Measurements from ENCODE around the gene VLDLR. TPM values are rescaled to one million over a fixed set of nuclear protein-coding genes. Genes with fewer than 3 reads are reported as not detected.

The VLDLR gene
- total RNA-seq, 3 donors from 2014 or later (not counting 1 experiment from before 2014, with no cell fraction given) = 1.4 to 2.6 (median 2.4) TPM

- intact Hi-C loops (cut with micrococcal nuclease) = no loop called here
- Histone ChIP-seq H3K27ac (ENCODE audit: low read length) (no peak overlapping the region), H3K27me3 (ENCODE audit: control insufficient read depth, insufficient read depth, low read length) (no peaks in the 10 kb centered on the region), H3K4me3 (ENCODE audit: low read length) (no peak overlapping the region), H3K9me3 (ENCODE audit: control insufficient read depth, insufficient read depth, low read length) (no peaks in the 10 kb centered on the region), H3K4me1 (ENCODE audit: control insufficient read depth, insufficient read depth, low read length) (peaks cover 4% of the 10 kb centered on the region), H3K36me3 (ENCODE audit: control insufficient read depth, insufficient read depth, low read length) (no peaks in the 10 kb centered on the region)
- no peak for DNase-seq
- ATAC-seq = peak; percentile 24 to 66 (median 52)
- H3K4me3 Mint-ChIP-seq = no peak overlapping the region
- no peak for TF ChIP-seq CTCF (IDR thresholded peaks at IDR 0.05)
- 70% methylated on average over 13 of the region's 13 CpGs for WGBS (ENCODE audit: insufficient coverage)
- H3K27me3 Mint-ChIP-seq (ENCODE audit: low read depth in 2 of 2) = peaks cover 10 to 41% of the 10 kb centered on the region in 2 donors
- H3K9me3 Mint-ChIP-seq = no peaks in the 10 kb centered on the region
- no peak overlapping the region for H3K27ac Mint-ChIP-seq
- H3K36me3 Mint-ChIP-seq = peaks cover 9% of the 10 kb centered on the region
- H3K4me1 Mint-ChIP-seq = peaks cover 0 to 14% of the 10 kb centered on the region in 2 donors
These were observed 38.1 kb upstream of the VLDLR start for GRCh38 chr9:2583308-2584013.

GRCh38 chr9:2591967-2592366, 29.6 kb upstream of the VLDLR start:
- Mint-ChIP-seq H3K27me3 (ENCODE audit: low read depth in 2 of 2) (peaks cover 16 to 41% of the 10 kb centered on the region in 2 donors), H3K36me3 (peaks cover 13% of the 10 kb centered on the region), H3K4me3 (no peak overlapping the region), H3K9me3 (peaks cover 8 to 10% of the 10 kb centered on the region in 2 donors), H3K27ac (no peak overlapping the region), H3K4me1 (no peaks in the 10 kb centered on the region)
- no peak for TF ChIP-seq CTCF (IDR thresholded peaks at IDR 0.05)
- WGBS (ENCODE audit: insufficient coverage) = 75% methylated on average over 1 of the region's 1 CpG
- Histone ChIP-seq H3K27ac (ENCODE audit: low read length) (no peak overlapping the region), H3K36me3 (ENCODE audit: control insufficient read depth, insufficient read depth, low read length) (no peaks in the 10 kb centered on the region), H3K9me3 (ENCODE audit: control insufficient read depth, insufficient read depth, low read length) (peaks cover 8% of the 10 kb centered on the region), H3K4me1 (ENCODE audit: control insufficient read depth, insufficient read depth, low read length) (no peaks in the 10 kb centered on the region), H3K4me3 (ENCODE audit: low read length) (no peak overlapping the region), H3K27me3 (ENCODE audit: control insufficient read depth, insufficient read depth, low read length) (peaks cover 3% of the 10 kb centered on the region)
- intact Hi-C loops (cut with micrococcal nuclease) = no loop called here
- no peak for DNase-seq
- no peak for ATAC-seq

DNA sequence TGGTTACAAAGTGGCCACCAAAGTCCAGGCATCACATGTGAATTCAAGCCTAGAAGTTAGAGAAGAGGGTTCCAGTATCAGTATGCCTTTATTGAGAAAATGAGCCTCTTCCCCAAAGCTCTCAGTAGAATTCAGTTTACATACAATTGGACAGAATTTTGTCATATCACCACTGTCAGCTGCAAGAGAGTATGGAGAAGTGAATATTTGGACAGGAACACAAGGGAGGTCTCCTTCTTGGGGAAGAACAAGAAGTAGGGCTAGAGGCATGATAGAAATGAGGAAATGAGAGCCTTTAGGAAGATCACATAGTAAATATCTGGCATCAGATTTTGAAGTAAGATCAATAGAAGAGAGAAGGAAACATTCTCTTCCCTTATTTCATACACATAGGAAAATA, 27.8 kb upstream of the VLDLR start:
- Mint-ChIP-seq H3K27me3 (ENCODE audit: low read depth in 2 of 2) (peaks cover 21 to 42% of the 10 kb centered on the region in 2 donors), H3K4me1 (no peaks in the 10 kb centered on the region), H3K4me3 (no peak overlapping the region), H3K27ac (no peak overlapping the region), H3K9me3 (peaks cover 8 to 10% of the 10 kb centered on the region in 2 donors), H3K36me3 (peaks cover 13% of the 10 kb centered on the region)
- Histone ChIP-seq H3K27ac (ENCODE audit: low read length) (no peak overlapping the region), H3K4me3 (ENCODE audit: low read length) (no peak overlapping the region), H3K9me3 (ENCODE audit: control insufficient read depth, insufficient read depth, low read length) (peaks cover 8% of the 10 kb centered on the region), H3K4me1 (ENCODE audit: control insufficient read depth, insufficient read depth, low read length) (no peaks in the 10 kb centered on the region), H3K27me3 (ENCODE audit: control insufficient read depth, insufficient read depth, low read length) (peaks cover 3% of the 10 kb centered on the region), H3K36me3 (ENCODE audit: control insufficient read depth, insufficient read depth, low read length) (no peaks in the 10 kb centered on the region)
- intact Hi-C loops (cut with micrococcal nuclease) = no loop called here
- TF ChIP-seq CTCF (IDR thresholded peaks at IDR 0.05) = no peak
- DNase-seq (no peak), ATAC-seq (no peak)

DNA sequence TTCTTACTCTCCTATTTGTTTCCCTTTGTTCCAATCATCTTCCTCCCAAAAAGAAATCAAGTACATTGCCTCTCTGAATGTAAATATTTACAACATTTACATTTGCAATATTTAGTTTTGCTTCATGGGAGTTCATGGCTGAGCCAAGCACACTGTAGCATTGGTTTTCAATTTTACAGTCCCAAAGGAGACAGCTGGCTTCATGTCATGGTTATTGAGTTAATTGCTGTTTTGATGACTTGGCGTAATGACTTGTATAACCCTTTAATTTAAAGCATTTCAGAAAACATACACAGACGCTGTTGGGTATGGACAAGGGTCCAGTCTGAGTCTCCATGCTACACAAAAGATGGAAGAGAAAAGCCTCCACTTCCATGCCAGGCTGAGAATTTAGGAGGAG, 25.6 kb upstream of the VLDLR start:
- Histone ChIP-seq H3K4me3 (ENCODE audit: low read length) (no peak overlapping the region), H3K9me3 (ENCODE audit: control insufficient read depth, insufficient read depth, low read length) (peaks cover 8% of the 10 kb centered on the region), H3K27me3 (ENCODE audit: control insufficient read depth, insufficient read depth, low read length) (peaks cover 3% of the 10 kb centered on the region), H3K27ac (ENCODE audit: low read length) (no peak overlapping the region), H3K36me3 (ENCODE audit: control insufficient read depth, insufficient read depth, low read length) (no peaks in the 10 kb centered on the region), H3K4me1 (ENCODE audit: control insufficient read depth, insufficient read depth, low read length) (no peaks in the 10 kb centered on the region)
- 100% methylated on average over 1 of the region's 2 CpGs for WGBS (ENCODE audit: insufficient coverage)
- intact Hi-C loops (cut with micrococcal nuclease) = no loop called here
- Mint-ChIP-seq H3K9me3 (peaks cover 8 to 10% of the 10 kb centered on the region in 2 donors), H3K27me3 (ENCODE audit: low read depth in 2 of 2) (peaks cover 29 to 52% of the 10 kb centered on the region in 2 donors), H3K4me3 (no peak overlapping the region), H3K27ac (no peak overlapping the region), H3K4me1 (no peaks in the 10 kb centered on the region), H3K36me3 (peaks cover 13% of the 10 kb centered on the region)
- TF ChIP-seq CTCF (IDR thresholded peaks at IDR 0.05) = no peak
- DNase-seq = no peak
- no peak for ATAC-seq
